ENCODE measurements around the gene MAP3K8. TPM values are rescaled to one million over a fixed set of nuclear protein-coding genes. Genes with fewer than 3 reads are reported as not detected.

The MAP3K8 gene
- total and polyA plus RNA-seq, 2 donors: 16.5 to 19.6 TPM

Other genes starting within 250 kb of the MAP3K8 start
- 28.0 TPM for gene MTPAP, start 84.9 kb upstream of the MAP3K8 start, total RNA-seq
- 5.8 TPM for gene MTPAP, start 84.9 kb upstream of the MAP3K8 start, polyA plus RNA-seq
- not detected for gene LYZL2, start 195.6 kb downstream of the MAP3K8 start, total RNA-seq
- gene LYZL2, start 195.6 kb downstream of the MAP3K8 start, polyA plus RNA-seq: not detected

All from urinary bladder (tissue), 2 donors.